ENCODE data around the gene UPB1.

- TF ChIP-seq CTCF (IDR thresholded peaks at IDR 0.05) (no peak), POLR2A (IDR thresholded peaks at IDR 0.05) (no peak), POLR2AphosphoS5 (IDR thresholded peaks at IDR 0.05) (no peak)
Measured at GRCh38 chr22:24499706-24500276, 4.7 kb downstream of the UPB1 start.

All from suprapubic skin (tissue), 4 donors.